Ureter (tissue), 1 donor: ENCODE results near the gene OR2T4. TPM values are rescaled to one million over a fixed set of nuclear protein-coding genes. Genes with fewer than 3 reads are reported as not detected.

ENCODE experiments used
- DNase-seq: peaks from one replicate; pipeline ENCODE4 v3.0.0-alpha.2; 2020; ENCODE audit warnings: low spot score
- total RNA-seq: library from RNA; stranded (reverse); gene quantifications from one replicate; pipeline ENCODE4 v1.2.4, GENCODE V29; 2023
- donor health status: DM: yes; HTN: yes; CAD: no.

OR2T4 gene
- total RNA-seq = not detected

GRCh38 chr1:248361121-248361715 is at the start of gene OR2T4:
Gene OR2T4, plus strand, starts transcription at chr1:248361665. Its CDS starts 0 bp downstream, at chr1:248361665.
- DNase-seq = no peak

- DNase-seq = no peak
Observed at GRCh38 chr1:248316796-248317195, 44.7 kb upstream of the OR2T4 start.

- no peak for DNase-seq
Observed at GRCh38 chr1:248324468-248324867, 37.0 kb upstream of the OR2T4 start, which contains the start of gene OR2M7. Gene OR2M7, minus strand, starts transcription at chr1:248324568. Its CDS starts 0 bp downstream, at chr1:248324568.

GRCh38 chr1:248343451-248343850 is 18.0 kb upstream of the OR2T4 start:
- no peak for DNase-seq

- no peak for DNase-seq
Observed at GRCh38 chr1:248348475-248348874, 13.0 kb upstream of the OR2T4 start, which contains the start of gene OR14C36. Gene OR14C36, plus strand, starts transcription at chr1:248348775. Its CDS starts 0 bp downstream, at chr1:248348775.

GRCh38 chr1:248359415-248359814 is 2.0 kb upstream of the OR2T4 start:
- no peak for DNase-seq

GRCh38 chr1:248366609-248367008 is 5.1 kb downstream of the OR2T4 start:
- no peak for DNase-seq

GRCh38 chr1:248372394-248372793 is 10.9 kb downstream of the OR2T4 start:
- no peak for DNase-seq

GRCh38 chr1:248373761-248374160 is 12.3 kb downstream of the OR2T4 start:
- no peak for DNase-seq

- no peak for DNase-seq
Observed at GRCh38 chr1:248375446-248375845, 14.0 kb downstream of the OR2T4 start, which contains the start of gene OR2T6. Gene OR2T6, plus strand, starts transcription at chr1:248375746. Its CDS starts 11,863 bp downstream, at chr1:248387609.

- no peak for DNase-seq
Observed at GRCh38 chr1:248376916-248377315, 15.5 kb downstream of the OR2T4 start.

- DNase-seq = no peak
Observed at GRCh38 chr1:248380854-248381253, 19.4 kb downstream of the OR2T4 start.

GRCh38 chr1:248388426-248388825 is 27.0 kb downstream of the OR2T4 start:
- DNase-seq = no peak

GRCh38 chr1:248393050-248393449 is 31.6 kb downstream of the OR2T4 start:
- DNase-seq = no peak

- no peak for DNase-seq
Observed at GRCh38 chr1:248402748-248403147, 41.3 kb downstream of the OR2T4 start, which contains the start of gene OR2T1. Gene OR2T1, plus strand, starts transcription at chr1:248403048. Its CDS starts 3,100 bp downstream, at chr1:248406148.

GRCh38 chr1:248404024-248404423 is 42.6 kb downstream of the OR2T4 start:
- DNase-seq = no peak

- no peak for DNase-seq
Observed at GRCh38 chr1:248406721-248407692, 45.5 kb downstream of the OR2T4 start.

Other genes with a start within 250 kb of the OR2T4 start
- not detected for gene OR2M5, start 216.5 kb upstream of the OR2T4 start, total RNA-seq
- gene OR2M2, start 186.8 kb upstream of the OR2T4 start, total RNA-seq = not detected
- not detected for gene OR2M3, start 164.4 kb upstream of the OR2T4 start, total RNA-seq
- not detected for gene OR2M4, start 130.2 kb upstream of the OR2T4 start, total RNA-seq
- not detected for gene OR2T33, start 83.7 kb upstream of the OR2T4 start, total RNA-seq
- not detected for gene OR2T12, start 58.2 kb upstream of the OR2T4 start, total RNA-seq
- gene OR2M7, start 37.1 kb upstream of the OR2T4 start, total RNA-seq = not detected
- gene OR14C36, start 12.9 kb upstream of the OR2T4 start, total RNA-seq = not detected
- gene OR2T6, start 14.1 kb downstream of the OR2T4 start, total RNA-seq = not detected
- not detected for gene OR2T1, start 41.4 kb downstream of the OR2T4 start, total RNA-seq
- not detected for gene OR2T2, start 84.0 kb downstream of the OR2T4 start, total RNA-seq
- not detected for gene OR2T3, start 111.7 kb downstream of the OR2T4 start, total RNA-seq
- not detected for gene OR2T5, start 126.9 kb downstream of the OR2T4 start, total RNA-seq
- not detected for gene OR2G6, start 146.4 kb downstream of the OR2T4 start, total RNA-seq
- gene OR2T29, start 201.1 kb downstream of the OR2T4 start, total RNA-seq = not detected
- not detected for gene OR2T34, start 213.1 kb downstream of the OR2T4 start, total RNA-seq
- not detected for gene OR2T10, start 236.0 kb downstream of the OR2T4 start, total RNA-seq